ENCODE results near the gene LCE7A.
A peak's percentile ranks its signal among the peaks of the same experiment; 100 is the strongest.

LCE7A gene

GRCh38 chr1:152866321-152866720 lies 6.5 kb downstream of the LCE7A start:
- no peak for TF ChIP-seq CTCF (conservative IDR thresholded peaks at IDR 0.05; ENCODE audit: low read depth, low read length)
- H3K4me3 ChIP-seq (ENCODE audit: low read depth, low read length): no peak overlapping the region
- no peak for DNase-seq (ENCODE audit: low read depth)

- peak; percentile 69 for TF ChIP-seq CTCF (conservative IDR thresholded peaks at IDR 0.05; ENCODE audit: low read depth, low read length)
- H3K4me3 ChIP-seq (ENCODE audit: low read depth, low read length): no peak overlapping the region
- DNase-seq (ENCODE audit: low read depth): peak; percentile 55
These were observed 10.1 kb downstream of the LCE7A start for GRCh38 chr1:152869808-152870419.

- DNase-seq (ENCODE audit: low read depth): peak; percentile 1
- no peak overlapping the region for H3K4me3 ChIP-seq (ENCODE audit: low read depth, low read length)
- TF ChIP-seq CTCF (conservative IDR thresholded peaks at IDR 0.05; ENCODE audit: low read depth, low read length): peak; percentile 7
These were observed 11.3 kb downstream of the LCE7A start for GRCh38 chr1:152870831-152871730.

GRCh38 chr1:152871731-152872126 lies 11.9 kb downstream of the LCE7A start:
- DNase-seq (ENCODE audit: low read depth): no peak
- TF ChIP-seq CTCF (conservative IDR thresholded peaks at IDR 0.05; ENCODE audit: low read depth, low read length): no peak
- H3K4me3 ChIP-seq (ENCODE audit: low read depth, low read length): no peak overlapping the region

- TF ChIP-seq CTCF (conservative IDR thresholded peaks at IDR 0.05; ENCODE audit: low read depth, low read length): no peak
- no peak for DNase-seq (ENCODE audit: low read depth)
- H3K4me3 ChIP-seq (ENCODE audit: low read depth, low read length): no peak overlapping the region
These were observed 13.7 kb downstream of the LCE7A start for GRCh38 chr1:152873495-152873894.

- no peak for DNase-seq (ENCODE audit: low read depth)
- TF ChIP-seq CTCF (conservative IDR thresholded peaks at IDR 0.05; ENCODE audit: low read depth, low read length): no peak
- H3K4me3 ChIP-seq (ENCODE audit: low read depth, low read length): no peak overlapping the region
These were observed 17.0 kb downstream of the LCE7A start for GRCh38 chr1:152876827-152877226.
